SH-SY5Y (cell line): ENCODE data around the gene ZNF81.

Source experiments
- GATA2 ChIP-seq: IDR thresholded peaks from 2 replicates; pipeline ENCODE4 v1.6.1; 2011; ENCODE audit warnings: mild to moderate bottlenecking, low read depth, low read length
- GATA3 ChIP-seq: IDR thresholded peaks from 2 replicates; pipeline ENCODE4 v1.6.1; 2011; ENCODE audit warnings: low read depth, mild to moderate bottlenecking, low read length, moderate library complexity

The ZNF81 gene

DNA sequence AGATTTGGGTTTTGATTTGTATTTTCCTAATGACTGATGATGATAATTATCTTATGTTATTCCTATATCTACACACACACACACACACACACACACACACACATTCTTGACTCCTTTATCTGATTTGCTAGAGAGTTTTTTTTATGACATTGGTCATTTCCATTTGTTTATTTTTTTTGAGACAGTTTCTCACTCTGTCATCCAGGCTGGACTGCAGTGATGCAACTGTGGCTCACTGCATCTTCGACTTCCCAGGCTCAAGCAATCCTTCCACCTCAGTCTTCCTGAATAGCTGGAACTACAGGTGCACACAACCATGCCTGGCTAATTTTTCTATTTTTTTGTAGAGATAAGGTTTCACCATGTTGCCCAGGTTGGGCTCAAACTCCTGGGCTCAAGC lies 6.7 kb downstream of the ZNF81 start:
- TF ChIP-seq GATA2 (no peak), GATA3 (no peak)

DNA sequence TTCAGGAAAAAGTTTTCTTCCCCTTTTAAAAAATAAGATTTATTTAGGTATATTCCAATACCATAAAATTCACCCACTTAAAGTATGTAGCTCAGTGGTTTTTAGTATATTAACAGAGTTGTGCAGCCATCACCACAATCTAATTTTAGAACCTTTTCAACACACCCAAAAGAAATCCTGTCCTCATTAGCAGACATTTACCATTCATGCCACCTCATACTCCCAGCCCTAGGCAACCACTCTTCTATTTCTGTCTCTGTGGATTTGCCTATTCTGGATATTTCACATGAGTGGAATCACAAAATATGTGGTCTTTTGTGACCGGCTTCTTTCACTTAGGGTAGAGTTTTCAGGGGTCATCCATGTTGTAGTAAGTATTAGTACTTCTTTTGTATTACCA lies 7.4 kb downstream of the ZNF81 start:
- TF ChIP-seq GATA2 (no peak), GATA3 (no peak)

DNA sequence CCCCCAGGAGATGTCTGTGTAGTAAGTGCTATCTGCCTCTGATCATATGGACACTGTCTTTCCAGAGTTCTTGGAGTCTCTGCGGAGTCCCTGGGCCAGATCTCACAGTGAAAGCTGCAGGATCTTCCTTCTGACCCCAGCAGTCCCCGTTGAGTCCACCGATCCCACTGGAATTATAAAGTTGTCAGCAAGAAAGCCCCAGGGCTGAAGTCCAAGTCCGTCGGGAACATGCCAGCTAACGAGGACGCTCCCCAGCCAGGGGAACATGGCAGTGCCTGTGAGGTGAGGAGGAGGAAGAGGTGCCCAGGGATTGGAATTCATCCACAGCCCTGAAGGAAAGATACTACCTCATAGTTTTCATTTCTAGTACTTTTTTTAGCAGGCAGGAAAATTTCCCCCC lies 9.3 kb downstream of the ZNF81 start:
- TF ChIP-seq GATA2 (no peak), GATA3 (no peak)

DNA sequence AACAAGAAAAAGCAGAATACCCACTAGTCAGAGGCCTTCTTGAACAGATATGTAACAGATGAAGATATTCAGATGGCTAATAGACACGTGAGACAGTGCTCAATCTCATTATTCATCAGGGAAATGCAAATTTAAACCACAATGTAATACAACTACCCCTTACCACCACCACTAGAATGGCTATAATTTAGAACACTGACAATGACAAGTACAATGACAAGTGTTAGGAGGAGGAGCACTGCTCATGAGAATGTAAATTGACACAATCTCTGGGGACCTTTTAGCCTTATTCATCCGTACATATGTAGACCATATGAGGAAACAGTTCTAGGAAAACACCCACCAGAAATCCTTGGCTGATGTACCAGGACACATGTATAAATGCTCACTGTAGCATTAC lies 13.1 kb downstream of the ZNF81 start:
- no peak for TF ChIP-seq GATA2

DNA sequence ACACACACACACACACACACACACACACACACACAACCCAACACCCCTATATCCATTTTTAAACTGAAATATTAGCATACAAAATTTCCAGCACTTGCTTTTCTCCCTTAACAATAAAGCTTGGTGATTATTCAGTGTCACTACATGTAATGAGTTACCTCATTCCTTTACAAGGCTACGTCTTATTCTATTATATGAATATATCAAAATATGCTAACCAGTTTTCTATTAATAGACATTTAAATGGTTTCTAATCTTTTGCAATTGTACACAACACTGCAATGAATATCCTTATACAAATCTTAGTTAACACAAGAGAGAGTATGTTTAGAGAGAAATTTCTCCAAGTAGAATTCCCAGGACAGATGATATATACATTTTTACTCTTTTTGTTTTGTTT lies 14.2 kb downstream of the ZNF81 start:
- TF ChIP-seq GATA2 (no peak), GATA3 (no peak)

DNA sequence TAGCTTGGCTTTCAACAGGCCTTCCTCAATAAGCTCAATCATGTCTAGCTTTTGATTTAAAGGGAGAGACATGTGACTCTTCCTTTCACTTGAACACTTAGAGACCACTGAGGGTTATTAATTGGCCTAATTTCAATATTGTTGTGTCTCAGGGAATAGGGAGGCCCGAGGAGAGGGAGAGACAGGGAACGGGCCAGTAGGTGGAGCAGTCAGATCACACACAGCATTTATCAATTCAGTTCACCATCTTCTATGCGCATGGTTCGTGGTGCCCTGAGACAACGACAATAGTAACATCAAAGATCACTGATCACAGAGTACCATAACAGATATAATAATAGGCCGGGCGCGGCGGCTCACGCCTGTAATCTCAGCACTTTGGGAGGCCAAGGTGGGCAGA lies 17.8 kb downstream of the ZNF81 start:
- TF ChIP-seq GATA2 = no peak
- TF ChIP-seq GATA3 = no peak

DNA sequence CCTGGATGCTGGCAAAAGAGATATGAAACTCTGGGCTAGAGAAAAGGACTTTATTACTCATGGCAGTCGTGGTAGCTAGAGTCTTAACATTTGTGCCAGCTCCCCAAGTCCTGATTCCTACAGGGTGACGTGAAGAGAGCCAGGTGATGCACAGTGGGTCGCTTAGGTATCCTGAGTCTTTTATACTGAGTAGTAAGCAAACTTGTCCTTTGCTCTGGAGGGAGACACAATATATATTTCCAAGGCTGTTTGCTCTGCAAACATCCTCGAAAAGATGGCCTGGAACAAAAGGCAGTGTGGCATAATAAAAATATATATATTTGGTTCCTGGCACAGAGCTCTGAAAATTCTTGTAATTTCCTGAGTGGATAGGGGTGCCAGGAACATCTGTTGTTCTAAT lies 23.0 kb downstream of the ZNF81 start:
- TF ChIP-seq GATA2 (no peak), GATA3 (no peak)

DNA sequence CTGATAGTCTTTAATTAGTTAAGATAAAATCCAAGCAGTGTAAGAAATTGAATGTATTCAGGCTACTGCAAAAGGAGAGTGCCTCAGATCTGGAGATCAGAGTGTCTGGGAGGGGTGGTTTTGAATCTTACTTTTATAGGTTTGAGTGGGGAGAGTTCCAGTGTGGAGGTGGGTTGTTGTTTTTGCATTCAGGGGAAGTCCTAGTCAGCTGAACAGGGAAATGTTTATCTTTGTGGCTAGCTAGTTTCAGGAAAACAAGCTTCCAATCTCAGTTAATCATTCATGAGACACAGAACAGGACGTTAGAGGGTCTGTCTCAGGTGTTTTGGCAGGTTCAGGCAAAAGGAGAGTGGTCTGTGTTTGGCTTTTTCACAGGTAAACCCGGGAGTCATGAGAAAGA lies 26.0 kb downstream of the ZNF81 start:
- TF ChIP-seq GATA2 = no peak
- no peak for TF ChIP-seq GATA3

DNA sequence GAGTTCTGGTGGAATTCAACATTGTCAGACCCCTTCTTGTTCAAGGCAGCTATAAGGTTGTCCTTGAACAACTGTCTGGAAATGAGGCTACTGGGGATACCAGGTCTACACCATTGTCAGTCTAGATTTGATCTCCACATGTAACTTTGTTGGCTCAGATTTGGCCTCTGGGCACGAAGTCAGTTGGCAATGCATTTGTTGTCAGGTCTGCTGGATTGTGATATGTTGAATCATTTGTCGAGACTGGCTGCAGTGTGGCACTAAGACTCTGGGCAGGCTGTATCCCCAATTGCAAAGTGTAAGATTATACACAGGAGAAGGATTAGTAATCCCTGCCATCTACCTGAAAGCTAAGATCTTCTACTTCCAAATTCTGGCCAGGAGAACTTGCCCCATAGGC lies 26.5 kb downstream of the ZNF81 start:
- TF ChIP-seq GATA3 (no peak), GATA2 (no peak)

DNA sequence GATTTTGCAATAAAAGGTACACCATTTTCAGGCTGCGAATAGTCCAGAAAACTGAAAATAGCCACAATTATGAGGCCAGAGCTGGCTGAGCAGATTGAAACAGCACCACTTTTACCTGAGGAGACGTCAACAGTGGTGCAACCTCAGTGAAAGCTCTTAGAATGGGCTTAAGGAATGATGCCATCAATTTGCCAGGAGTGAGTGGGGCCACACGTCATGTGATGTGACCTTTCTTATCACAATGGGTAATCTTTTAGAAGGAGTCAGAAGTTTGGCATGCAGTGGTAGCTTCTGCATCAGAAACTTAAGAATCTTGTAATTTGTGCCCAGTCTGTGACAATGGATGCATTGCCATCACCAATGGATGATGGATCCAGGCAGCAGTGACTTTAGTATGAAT lies 27.6 kb downstream of the ZNF81 start:
- TF ChIP-seq GATA2 = no peak
- no peak for TF ChIP-seq GATA3

DNA sequence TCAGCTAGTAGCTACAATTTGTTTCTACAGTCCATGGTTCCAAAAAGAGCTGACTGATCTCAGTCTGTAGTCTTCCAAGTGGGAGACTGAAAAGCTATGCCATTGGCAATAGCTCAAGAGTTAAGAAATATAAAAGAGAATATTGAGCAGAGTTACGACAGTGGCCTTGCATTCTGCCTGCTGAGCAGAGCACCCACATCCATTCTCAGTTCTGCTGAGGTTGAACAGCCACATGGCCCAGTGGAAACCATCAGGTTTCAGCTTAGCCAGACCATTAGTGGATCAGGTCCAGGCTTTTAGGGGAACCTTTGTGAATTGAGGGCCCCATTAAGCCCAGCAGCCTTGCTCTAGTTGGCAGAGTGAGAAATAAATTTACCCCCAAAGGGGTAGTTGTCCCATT lies 28.1 kb downstream of the ZNF81 start:
- no peak for TF ChIP-seq GATA3
- no peak for TF ChIP-seq GATA2

DNA sequence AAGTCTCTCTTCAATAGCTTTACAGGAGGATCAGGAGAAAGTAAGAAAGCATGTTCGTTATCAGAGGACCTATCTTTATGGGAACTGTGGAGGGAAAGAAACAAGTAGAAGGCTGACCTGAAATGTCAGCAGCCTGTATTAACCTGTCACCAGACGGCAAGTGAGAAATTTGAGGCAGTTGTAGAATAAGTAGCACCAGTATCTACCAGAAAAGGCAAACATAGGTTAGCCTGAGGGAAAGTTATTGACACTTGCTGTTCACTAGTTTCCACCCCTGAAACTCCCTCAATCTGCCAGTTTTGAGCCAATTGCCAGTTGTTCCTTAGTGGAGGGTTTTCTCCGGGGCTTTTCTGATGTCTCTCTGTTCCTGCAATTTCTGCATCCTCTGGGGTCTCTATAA lies 36.4 kb downstream of the ZNF81 start:
- no peak for TF ChIP-seq GATA3
- TF ChIP-seq GATA2 = no peak

DNA sequence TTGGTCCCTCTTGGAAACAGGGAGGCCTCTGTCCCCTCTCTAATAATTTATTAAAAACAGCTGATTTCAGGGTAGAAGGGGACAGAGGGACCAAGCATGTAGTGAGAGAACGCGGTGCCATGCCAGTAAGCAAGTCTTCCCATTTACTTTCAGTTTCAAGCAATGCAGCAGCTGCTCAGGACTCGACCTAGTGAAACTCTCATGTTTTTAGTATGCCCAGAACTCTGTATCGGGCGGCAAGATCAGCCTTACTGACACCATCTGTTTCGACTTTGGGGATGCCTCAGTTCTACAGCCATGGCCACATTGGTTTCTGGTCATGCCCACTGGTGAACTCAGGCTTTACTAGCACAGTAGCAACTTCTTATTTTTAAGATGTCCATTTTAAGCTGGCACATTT lies 40.6 kb downstream of the ZNF81 start:
- TF ChIP-seq GATA2 (no peak), GATA3 (no peak)

DNA sequence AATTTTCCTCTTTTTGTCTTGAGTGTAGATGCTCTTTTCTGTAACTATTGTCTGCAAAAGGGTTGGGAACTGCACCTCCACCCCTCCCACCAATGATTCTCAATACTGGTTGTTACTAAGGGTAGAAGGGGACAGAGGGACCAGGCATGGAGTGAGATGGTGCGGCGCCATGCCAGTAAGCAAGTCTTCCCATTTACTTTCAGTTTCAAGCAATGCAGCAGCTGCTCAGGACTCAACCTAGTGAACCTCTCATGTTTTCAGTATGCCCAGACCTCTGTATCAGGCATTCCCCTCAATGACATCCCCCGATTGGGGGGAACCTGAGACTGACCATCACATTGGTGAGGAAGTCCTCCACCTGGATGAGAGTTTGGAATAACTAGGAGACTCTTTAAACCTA lies 41.5 kb downstream of the ZNF81 start:
- no peak for TF ChIP-seq GATA2
- TF ChIP-seq GATA3 = no peak

DNA sequence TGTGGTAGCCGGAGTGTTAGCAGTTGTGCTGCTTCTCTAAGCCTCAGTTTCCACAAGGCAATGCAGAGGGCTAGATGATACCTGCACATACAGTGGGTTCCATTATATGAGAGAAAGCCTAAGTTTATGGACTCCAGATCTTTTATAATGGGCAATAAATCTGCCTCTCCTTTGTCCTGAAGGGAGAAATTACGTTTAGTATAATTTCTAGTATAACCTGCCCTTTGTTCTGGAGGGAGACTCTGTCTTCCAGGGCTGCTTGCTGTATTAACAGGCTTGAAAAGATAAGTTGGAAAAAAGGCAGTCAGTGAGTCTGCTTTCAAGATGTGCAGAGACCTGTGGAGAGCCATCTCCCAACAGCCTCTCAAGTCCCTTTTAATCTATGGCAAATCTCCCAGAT lies 42.8 kb downstream of the ZNF81 start:
- TF ChIP-seq GATA3 = no peak
- TF ChIP-seq GATA2 = no peak

DNA sequence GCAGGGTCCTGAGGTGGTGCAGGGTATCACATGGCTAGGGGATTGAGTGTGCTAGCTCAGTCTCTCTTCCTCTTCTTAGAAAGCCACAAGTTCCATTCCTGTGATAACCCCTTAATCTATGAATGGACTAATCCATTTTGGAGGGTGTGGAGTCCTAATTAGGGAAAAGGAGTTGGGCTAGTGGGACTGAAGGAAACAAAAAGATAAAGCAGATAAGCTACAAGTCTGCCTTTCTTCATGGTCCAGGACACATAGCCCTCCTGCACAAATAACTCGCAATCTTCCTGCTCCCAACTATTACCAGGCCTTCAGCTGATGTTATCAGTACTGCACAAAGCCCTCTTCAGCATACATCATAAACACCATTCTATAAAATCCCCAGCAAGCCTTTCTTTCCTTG lies 44.2 kb downstream of the ZNF81 start:
- no peak for TF ChIP-seq GATA3
- TF ChIP-seq GATA2 = no peak
